Measurements from ENCODE around the gene CCDC197.

CCDC197 gene

DNA sequence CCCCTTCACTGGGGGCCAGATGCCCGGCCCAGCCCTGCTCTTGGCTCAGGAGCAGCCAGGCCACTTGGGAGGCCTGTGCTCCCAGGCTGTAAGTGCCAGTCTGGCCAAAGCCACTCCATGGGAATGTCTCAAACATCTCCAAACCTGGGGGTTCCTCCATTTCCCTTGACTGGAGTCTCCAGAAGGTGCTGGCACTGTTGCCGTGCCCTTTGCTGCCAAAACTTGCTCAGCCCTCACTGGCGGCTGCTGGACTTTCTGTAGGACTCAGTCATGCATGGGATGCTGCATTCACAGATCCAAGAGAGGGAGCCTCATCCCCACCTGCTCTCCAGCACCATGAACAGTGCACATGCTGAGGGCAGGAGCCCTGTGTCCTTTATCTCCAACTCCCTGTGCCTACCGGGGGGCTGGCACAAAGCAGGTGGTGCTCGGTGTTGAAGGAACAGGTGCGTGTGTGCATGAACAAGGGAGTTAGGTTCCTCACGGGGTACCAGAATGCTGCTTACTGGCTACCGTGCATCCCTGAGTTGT lies 19.4 kb downstream of the CCDC197 start:
- Histone ChIP-seq H2AFZ (ENCODE audit: low read depth, low read length) (no peak overlapping the region), H4K20me1 (ENCODE audit: insufficient read depth, low read length) (peaks cover 4% of the 10 kb centered on the region; the same call in 1 of the 2 replicates), H3K79me2 (ENCODE audit: insufficient read depth, low read length) (no peaks in the 10 kb centered on the region), H3K27ac (ENCODE audit: low read length) (no peak overlapping the region), H3K4me3 (ENCODE audit: low read depth in 1 of 2, low read length in 2 of 2) (no peak overlapping the region), H3K27me3 (ENCODE audit: insufficient read depth, low read length, poor library complexity) (peaks cover 5% of the 10 kb centered on the region), H3K4me2 (ENCODE audit: insufficient read depth, low read length) (no peak overlapping the region), H3K9ac (ENCODE audit: low read depth, low read length) (no peak overlapping the region), H3K36me3 (ENCODE audit: insufficient read depth, low read length) (no peaks in the 10 kb centered on the region), H3K4me1 (ENCODE audit: insufficient read depth, low read length) (no peaks in the 10 kb centered on the region), H3K9me3 (ENCODE audit: insufficient read depth, low read length, severe bottlenecking) (no peaks in the 10 kb centered on the region)
- TF ChIP-seq, protein P1, sequence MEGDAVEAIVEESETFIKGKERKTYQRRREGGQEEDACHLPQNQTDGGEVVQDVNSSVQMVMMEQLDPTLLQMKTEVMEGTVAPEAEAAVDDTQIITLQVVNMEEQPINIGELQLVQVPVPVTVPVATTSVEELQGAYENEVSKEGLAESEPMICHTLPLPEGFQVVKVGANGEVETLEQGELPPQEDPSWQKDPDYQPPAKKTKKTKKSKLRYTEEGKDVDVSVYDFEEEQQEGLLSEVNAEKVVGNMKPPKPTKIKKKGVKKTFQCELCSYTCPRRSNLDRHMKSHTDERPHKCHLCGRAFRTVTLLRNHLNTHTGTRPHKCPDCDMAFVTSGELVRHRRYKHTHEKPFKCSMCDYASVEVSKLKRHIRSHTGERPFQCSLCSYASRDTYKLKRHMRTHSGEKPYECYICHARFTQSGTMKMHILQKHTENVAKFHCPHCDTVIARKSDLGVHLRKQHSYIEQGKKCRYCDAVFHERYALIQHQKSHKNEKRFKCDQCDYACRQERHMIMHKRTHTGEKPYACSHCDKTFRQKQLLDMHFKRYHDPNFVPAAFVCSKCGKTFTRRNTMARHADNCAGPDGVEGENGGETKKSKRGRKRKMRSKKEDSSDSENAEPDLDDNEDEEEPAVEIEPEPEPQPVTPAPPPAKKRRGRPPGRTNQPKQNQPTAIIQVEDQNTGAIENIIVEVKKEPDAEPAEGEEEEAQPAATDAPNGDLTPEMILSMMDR (IDR thresholded peaks at IDR 0.05; ENCODE audit: borderline replicate concordance, extremely low read depth, low read length, poor library complexity, severe bottlenecking): no peak
- TF ChIP-seq EZH2 (IDR thresholded peaks at IDR 0.05; ENCODE audit: borderline replicate concordance, low read depth, low read length, severe bottlenecking): no peak
- no peak for DNase-seq
- no peak for ATAC-seq (ENCODE audit: insufficient read depth, low read depth)

DNA sequence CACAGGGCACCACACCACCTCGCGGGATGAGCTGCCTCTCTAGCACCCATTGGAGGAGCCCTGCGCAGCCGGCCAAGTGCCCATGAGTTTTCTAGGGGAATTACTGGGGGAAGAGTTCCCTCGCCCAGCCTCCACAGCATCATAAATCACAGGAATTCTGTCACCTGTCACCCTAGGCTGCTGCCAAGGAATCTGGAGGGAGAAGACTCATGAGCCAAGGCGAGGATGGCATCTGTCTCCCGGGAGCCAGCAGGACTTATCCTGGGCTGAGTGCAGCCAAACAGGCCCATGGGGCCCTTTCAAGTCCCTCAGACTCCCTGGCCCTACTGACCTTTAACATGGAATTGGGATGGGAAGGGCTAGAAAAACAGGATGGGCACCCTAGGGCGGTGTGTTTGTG lies 21.2 kb downstream of the CCDC197 start:
- Histone ChIP-seq H3K79me2 (ENCODE audit: insufficient read depth, low read length) (no peaks in the 10 kb centered on the region), H3K4me3 (ENCODE audit: low read depth in 1 of 2, low read length in 2 of 2) (no peak overlapping the region), H3K27ac (ENCODE audit: low read length) (no peak overlapping the region), H3K4me2 (ENCODE audit: insufficient read depth, low read length) (no peak overlapping the region), H3K27me3 (ENCODE audit: insufficient read depth, low read length, poor library complexity) (peaks cover 10% of the 10 kb centered on the region), H3K4me1 (ENCODE audit: insufficient read depth, low read length) (no peaks in the 10 kb centered on the region), H2AFZ (ENCODE audit: low read depth, low read length) (no peak overlapping the region), H4K20me1 (ENCODE audit: insufficient read depth, low read length) (peaks cover 6% of the 10 kb centered on the region; the same call in 1 of the 2 replicates), H3K9me3 (ENCODE audit: insufficient read depth, low read length, severe bottlenecking) (no peaks in the 10 kb centered on the region), H3K36me3 (ENCODE audit: insufficient read depth, low read length) (no peaks in the 10 kb centered on the region), H3K9ac (ENCODE audit: low read depth, low read length) (no peak overlapping the region)
- TF ChIP-seq EZH2 (IDR thresholded peaks at IDR 0.05; ENCODE audit: borderline replicate concordance, low read depth, low read length, severe bottlenecking): no peak
- TF ChIP-seq, protein P1 (IDR thresholded peaks at IDR 0.05; ENCODE audit: borderline replicate concordance, extremely low read depth, low read length, poor library complexity, severe bottlenecking): no peak
- ATAC-seq (ENCODE audit: insufficient read depth, low read depth) (no peak), DNase-seq (no peak)

DNA sequence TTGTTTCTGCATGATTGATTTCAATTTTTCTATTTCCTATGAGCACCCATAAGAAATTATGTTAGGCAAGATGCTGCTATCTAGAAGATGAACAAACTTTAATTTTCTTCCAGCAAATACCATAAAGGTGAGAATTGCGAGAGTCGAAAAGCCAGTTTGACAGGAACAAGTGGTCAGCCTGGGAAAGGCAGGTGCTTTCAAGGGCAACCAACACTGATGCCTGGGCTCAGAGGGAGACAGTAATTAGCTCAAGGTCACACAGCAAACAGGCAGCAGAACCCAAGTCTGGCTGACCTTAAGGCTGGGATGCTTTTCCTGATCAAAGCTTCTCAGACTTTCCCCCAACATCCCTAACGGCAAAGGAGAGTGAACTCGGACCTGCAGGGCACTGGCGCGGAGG lies 22.2 kb downstream of the CCDC197 start:
- ATAC-seq (ENCODE audit: insufficient read depth, low read depth): no peak
- no peak overlapping the region for H3K9ac ChIP-seq (ENCODE audit: low read depth, low read length)
- no peaks in the 10 kb centered on the region for H3K79me2 ChIP-seq (ENCODE audit: insufficient read depth, low read length)
- no peak overlapping the region for H3K4me2 ChIP-seq (ENCODE audit: insufficient read depth, low read length)
- no peak for DNase-seq
- peaks cover 6% of the 10 kb centered on the region; the same call in 1 of the 2 replicates for H4K20me1 ChIP-seq (ENCODE audit: insufficient read depth, low read length)
- peaks cover 10% of the 10 kb centered on the region for H3K27me3 ChIP-seq (ENCODE audit: insufficient read depth, low read length, poor library complexity)
- no peaks in the 10 kb centered on the region for H3K4me1 ChIP-seq (ENCODE audit: insufficient read depth, low read length)
- H3K4me3 ChIP-seq (ENCODE audit: low read depth in 1 of 2, low read length in 2 of 2): no peak overlapping the region
- H3K9me3 ChIP-seq (ENCODE audit: insufficient read depth, low read length, severe bottlenecking): no peaks in the 10 kb centered on the region
- no peak for TF ChIP-seq EZH2 (IDR thresholded peaks at IDR 0.05; ENCODE audit: borderline replicate concordance, low read depth, low read length, severe bottlenecking)
- TF ChIP-seq, protein P1 (IDR thresholded peaks at IDR 0.05; ENCODE audit: borderline replicate concordance, extremely low read depth, low read length, poor library complexity, severe bottlenecking): no peak
- no peak overlapping the region for H2AFZ ChIP-seq (ENCODE audit: low read depth, low read length)
- H3K27ac ChIP-seq (ENCODE audit: low read length): no peak overlapping the region
- no peaks in the 10 kb centered on the region for H3K36me3 ChIP-seq (ENCODE audit: insufficient read depth, low read length)

All from DND-41 (cell line).